Measurements from ENCODE around the gene RAB3IL1.

Gene RAB3IL1

DNA sequence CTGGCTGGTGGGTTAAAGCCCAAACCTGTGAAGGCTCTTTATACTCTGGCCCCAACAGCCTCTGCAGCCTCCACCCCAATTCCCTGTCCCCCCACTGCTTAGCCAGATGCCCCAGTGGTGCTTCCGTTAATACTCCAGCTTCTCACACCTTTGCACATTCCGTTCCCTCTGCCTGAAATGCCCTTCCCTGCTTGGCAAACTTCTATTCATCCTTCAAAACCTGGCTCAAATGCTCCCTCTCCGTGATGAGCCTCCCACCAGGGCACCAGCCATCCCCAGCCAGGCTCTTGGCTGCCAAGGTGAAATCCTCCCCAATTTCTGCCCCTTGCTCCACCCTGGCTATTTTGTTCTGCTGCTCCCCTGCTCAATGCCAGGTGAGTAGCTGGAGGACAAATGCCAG is 13.5 kb downstream of the RAB3IL1 start:
- no peak for DNase-seq

DNA sequence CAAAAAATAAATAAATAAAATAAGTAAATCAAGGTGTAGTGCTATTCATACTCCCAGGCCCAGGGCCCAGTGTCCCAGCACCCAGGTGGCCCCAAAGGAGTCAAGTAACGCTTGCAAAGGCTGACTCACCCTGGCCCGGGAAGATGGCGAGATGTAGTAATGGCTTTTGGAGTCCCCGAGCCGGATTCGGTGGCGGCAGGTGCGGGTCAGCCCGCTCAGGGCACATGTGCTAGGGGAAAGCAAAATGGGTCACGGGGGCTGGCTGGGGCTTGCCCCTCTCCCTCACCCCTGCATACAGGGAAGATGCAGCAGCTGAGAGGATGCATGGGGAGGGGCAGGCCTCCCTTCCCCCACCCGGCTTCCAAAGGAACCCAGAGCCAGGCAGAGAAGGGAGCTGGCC is 15.1 kb downstream of the RAB3IL1 start:
- no peak for DNase-seq

DNA sequence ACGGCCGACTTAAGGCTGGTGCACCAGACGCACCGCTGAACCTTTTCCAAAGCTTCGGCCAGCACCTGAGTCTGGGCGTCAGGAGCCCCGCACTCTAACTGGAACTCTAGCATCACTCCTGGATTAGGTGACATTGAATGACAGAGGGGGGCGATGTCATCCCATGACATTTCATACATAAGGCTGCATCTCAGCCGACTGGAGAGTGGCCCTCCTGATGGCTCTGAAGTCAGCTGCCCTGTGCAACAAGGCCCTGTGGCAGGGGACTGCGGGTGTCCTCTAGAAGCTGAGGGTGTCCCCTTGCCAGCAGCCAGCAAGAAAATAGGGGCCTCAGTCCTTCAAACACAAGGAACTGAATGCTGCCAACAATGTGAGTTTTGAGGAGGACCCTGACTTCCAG is 16.0 kb downstream of the RAB3IL1 start:
- DNase-seq: no peak

DNA sequence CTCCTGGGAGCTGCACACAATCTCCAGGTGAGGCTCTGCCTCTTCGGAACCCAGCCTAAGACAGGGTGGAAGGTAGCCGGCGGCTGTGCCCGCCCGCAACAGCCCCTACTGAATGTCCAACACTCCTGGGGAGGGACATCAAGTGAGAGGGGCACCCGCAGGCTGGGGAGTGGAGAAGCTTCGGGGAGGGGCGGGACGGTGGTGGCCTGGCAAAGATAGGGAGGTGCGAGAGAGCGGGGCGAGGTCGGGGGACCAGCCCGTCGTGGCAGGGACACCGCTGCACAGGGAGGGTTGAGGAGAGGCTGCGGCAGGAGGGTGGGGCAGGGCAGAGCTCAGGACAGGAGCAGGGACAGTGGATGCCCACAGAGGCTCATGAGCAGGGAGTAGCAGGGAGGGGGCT is 17.1 kb downstream of the RAB3IL1 start:
- DNase-seq: no peak

DNA sequence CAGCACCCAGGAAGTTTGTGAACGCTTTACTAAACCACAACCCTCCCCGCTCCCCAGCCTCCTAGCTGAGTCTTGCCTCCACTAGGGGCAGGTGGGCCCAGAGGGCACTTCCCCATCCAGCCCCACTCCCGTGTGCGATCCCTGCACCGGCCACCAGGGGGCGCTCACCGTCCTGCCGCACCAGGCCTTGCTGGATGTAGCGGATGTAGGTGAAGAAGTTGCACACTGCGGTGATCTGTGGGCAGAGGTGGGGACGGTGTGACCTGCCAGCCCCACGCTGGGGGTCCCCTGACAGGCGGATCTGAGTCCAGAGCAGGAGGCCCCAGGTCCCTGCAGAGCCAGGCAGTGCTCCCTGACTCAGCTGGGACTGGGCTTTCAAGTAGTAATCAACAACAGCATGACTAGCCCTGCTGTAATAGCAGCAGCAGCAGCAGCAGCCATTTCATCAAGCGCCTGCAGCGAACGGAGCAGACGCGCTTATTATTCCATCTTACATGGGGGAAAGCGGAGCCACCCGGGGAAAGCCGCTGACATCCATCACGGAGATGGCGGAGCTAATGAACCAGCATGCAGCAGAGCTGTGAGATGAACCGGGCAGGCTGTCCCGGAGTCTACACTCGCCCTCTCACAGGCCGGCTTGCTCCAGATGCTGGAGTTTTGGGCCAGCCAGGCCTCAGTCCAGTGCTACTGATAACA is 18.1 kb downstream of the RAB3IL1 start:
- DNase-seq: peak; percentile 49

DNA sequence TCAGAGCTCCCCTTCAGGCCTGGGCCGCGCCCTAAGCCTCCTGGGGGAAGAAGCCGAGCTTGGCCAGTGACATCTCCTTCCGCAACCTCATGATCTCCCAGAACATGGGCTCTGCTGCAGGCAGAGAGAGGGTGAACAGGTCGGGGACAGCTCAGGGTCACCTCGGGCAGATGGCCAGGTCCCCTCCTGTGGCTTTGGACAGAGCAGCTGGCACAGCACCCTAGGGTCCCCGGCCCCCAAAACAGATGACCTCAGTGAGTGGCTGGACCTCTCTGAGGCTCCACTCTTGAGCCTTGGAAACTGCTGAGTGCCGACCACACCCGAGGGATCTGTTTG is 19.2 kb downstream of the RAB3IL1 start:
- no peak for DNase-seq

DNA sequence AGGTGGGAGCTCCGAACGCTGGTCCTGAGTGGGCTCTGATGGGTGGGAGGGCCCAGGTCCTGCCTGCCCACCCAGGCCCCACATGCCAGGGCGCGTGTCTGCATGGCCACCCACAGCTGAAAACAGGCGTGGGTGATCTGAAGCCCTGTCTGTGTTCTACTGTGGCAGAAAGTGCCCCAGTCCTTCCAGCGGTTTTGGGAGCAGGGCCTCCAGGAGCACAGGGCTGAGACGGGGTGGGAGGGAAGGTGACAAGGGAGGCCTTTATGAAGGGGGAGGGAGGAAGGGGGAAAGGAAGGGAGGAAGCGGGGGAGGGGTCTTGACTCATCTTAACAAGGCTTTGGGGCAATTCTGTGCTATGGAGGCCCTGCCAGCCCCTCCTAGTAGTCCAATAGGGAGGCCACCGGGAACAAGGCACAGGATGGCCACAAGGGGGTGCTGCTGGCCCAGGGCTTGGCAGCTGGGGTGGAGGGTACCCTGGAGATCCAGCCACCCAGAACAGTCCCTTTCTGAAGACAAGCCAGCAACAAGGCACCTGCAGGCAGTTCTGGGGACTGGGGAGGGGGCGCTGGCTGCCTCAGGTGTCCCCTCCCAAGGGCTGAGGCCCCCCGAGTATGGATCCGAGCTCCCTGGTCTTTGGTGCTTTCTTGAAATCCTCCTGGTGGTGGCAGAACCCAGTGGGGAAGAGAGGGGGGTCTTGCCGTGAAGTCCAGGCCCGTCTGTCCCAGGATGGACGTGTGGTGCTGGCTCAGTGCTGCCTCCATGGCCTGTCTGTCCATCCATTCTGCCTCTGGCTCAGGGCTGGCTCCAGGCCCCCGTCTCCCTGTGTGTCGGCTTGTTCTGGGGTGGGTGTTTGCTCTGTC is 19.7 kb downstream of the RAB3IL1 start:
- peak; percentile 14 for DNase-seq

DNA sequence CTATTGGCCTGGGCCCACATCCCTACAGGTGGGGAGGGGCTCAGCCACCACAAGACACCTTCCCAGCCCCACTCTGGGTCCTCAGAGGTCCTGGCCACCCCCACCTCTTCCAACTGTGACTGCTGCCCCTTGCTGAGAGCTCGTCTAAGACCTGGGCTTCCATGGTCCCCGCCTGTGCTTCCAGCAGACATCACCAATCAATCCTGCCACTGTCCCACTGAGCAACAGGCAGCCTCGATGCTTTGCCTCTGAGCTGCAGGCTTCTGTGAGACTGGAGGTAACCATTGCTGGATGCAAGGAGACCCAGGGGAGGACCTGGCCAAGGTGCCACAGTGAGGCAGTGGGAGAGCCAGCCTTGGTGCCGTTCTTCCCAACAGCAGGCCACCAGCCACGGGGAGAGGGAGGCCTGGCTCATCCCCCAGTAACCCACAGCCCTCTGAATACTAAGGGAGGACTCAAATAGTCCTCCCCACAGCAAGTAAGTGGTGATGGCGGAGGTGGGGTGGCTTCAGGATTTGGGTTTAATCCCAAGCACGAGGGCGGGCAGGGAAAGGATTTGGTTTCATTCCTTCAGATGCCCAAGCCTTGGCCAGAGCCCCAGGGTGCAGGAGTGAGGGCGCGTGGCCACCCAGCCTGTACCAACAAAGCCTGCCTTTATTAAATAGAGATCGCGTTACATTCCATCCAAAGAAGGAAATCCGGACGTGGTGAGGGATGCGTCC is 20.5 kb downstream of the RAB3IL1 start:
- DNase-seq: no peak

DNA sequence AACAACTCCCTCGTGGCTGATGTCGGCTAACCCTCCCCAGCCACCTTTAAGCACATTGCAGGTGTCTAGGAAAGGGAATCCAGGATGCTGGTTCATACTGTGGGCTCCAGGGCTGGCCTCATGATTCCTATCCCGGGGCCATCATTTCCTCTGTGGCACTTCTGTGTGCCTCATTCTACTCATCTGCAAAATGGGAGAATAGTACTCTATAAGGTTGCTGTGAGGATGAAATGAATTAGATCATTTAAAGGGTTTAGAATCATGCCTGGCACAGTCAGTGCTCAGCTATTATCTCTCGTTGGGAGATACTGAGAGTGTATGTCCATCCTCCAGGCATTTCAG is 21.7 kb downstream of the RAB3IL1 start:
- no peak for DNase-seq

DNA sequence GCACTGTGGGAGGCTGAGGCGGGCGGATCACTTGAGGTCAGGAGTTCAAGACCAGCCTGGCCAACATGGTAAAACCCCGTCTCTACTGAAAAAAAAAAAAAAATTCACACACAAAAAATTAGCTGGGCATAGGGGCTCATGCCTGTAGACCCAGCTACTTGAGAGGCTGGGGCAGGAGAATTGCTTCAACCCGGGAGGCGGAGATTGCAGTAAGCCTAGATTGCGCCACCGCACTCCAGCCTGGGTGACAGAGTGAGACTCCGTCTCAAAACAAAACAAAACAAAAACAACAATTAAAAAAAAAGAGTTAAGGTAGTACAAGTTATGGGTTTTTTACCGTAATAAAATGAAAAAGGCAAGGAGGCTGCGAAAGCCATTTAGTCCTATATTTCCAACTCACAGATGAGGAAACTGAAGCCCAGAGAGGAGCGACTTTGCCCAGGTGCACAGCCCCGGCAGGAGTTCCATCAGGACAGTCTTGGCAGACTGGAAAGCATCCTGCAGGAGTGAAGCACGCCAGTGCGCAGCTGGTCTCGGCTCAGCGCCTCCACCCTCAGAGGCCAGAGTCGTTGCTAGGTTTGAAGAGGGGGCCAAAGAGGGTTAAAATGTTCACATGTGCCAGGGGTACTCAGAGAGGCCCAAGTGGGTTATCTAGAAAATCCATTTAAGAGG is 22.2 kb downstream of the RAB3IL1 start:
- peak; percentile 38 for DNase-seq

DNA sequence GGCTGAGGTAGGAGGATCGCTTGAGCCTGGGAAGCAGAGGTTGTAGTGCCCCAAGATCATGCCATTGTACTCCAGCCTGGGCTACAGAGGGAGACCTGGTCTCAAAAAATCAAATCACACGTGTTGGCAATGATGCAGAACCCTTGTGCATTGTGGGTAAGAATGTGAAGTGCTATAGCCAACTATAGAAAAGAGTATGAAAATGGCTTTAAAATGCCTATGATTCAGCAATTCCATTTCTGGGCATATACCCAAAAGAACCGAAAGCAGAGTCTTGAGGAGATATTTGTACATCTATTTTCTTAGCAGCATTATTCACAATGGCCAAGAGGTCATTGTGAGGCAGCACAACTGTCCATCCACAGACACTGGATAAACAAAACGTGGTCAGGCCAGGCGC is 23.4 kb downstream of the RAB3IL1 start:
- no peak for DNase-seq

DNA sequence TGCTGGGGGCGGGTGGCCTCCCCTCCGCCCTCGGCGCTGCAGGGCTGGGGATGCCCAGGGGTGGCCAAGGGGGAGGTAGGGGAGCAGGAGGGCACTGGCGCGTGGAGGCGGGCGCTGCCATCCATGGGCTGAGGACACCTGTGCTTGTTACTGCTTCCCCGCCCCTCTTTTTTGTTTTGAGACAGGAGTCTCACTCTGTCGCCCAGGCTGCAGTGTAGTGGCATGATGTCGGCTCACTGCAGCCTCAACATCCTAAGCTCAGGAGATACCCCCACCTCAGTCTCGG is 25.3 kb downstream of the RAB3IL1 start:
- no peak for DNase-seq

DNA sequence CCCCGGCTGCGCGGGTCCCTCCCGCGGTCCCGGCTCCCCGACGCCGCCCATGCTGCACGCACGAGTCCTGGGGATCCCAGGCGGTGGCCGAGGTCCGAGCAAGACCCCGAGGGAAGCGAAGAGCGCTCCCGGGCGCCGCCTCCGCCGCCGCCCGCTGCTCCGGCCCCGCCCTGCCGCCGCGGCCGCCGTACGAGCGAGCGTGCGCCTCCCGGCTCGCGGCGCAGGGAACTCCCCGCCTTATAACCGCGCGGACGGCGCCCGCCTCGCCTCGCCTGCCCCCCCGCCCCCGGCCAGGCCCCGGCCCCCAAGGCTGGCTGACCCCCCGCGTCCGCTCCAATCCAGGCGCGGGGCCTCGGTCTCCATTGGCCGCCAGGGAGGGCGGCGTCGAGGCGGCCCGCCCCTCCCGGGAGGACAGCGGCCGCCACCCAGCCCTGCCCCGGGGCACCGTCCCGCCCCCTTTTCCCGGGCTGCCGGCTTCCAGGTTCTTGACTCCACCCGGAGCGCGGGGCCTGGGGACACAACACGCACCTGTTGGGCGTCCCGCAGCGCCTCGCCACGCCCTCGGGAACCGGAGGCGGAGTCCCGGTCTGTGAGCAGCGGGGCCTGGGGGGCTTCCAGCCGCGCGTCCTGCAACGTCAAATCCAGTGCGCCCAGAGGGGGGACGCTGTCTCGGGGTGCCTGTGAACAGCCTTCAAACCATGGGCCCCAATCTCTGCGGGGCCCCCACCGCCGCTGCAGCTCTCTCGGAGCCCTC is 25.9 kb downstream of the RAB3IL1 start, which contains the start of gene FADS3:
Gene FADS3, minus strand, starts transcription at position 215 of the 754 bp plus-strand sequence. Its CDS starts 164 bp downstream, at position 51.
- peak; percentile 41 for DNase-seq

DNA sequence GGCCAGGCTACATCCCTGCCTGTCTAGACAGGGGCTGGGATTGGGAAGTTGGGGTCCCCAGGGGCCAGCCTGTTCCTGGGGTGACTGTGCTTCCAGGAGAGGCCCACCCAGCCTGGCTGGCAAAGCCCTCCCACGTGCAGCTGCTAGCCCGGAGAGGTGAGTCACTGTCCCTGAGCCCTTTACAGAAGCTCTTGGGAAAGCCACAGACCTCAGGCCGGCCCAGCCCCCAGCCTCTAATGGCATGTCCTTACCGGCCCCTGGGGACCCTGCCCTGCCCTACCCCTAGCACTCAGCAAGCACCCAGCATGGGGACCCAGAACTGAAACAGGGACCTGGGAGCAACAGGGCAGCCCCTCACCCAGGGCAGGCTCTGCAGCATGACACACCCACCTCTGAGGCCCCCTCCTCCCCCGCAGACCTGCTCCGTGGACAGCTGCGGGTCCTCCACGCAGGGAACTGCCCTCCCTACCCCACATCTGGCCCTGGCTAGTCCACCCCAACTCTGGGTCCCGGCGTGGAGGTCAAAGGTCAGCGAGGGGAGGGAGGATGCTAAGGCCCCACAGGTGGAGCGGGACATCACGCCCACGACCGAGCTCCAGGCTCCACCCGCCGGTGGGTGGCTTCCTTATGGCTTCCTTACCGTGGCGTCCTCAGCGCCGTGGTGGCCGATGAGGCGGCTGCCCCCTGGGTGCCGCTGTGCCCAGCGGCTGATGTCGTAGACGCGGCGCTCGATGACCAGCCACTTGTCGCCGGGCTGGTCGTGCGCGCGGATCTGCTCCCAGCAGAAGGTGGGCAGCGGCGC is 26.6 kb downstream of the RAB3IL1 start:
- DNase-seq: peak; percentile 7

DNA sequence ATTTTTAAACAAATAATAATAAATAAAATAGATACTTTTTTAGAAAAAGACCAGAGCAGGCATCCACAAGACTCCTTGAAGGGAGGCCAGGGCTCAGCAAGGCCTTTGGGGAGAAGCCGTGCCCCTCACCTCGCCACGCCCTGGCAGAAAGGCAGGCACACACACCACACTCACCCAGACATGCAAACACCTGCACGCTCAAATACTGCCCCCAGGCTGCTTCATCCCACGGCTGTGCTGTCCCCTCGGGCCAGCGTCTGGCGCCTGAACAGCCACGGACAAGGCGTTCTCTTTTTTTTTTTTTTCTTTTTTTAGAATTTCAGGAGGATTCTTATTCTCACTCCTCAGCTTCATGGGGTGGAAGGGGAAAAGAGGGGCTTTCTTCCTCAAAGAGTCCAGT is 27.5 kb downstream of the RAB3IL1 start:
- DNase-seq: no peak

DNA sequence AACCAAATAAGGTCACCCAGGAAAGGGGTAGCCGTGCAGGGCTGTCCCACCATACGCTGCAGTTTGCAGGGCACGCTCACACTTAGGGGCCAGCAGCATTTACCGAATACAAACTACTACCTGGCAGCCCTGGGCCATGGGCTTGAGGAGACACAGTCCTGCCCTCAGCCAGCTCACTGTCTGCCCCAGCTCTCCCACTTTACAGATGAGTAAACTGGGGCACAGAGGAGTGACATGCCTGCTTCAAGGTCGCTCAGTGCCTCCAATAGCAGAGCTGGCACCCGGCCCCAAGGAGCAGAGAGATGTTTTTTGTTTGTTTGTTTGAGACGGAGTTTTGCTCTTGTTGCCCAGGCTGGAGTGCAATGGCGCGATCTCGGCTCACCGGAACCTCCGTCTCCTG is 28.8 kb downstream of the RAB3IL1 start:
- no peak for DNase-seq

DNA sequence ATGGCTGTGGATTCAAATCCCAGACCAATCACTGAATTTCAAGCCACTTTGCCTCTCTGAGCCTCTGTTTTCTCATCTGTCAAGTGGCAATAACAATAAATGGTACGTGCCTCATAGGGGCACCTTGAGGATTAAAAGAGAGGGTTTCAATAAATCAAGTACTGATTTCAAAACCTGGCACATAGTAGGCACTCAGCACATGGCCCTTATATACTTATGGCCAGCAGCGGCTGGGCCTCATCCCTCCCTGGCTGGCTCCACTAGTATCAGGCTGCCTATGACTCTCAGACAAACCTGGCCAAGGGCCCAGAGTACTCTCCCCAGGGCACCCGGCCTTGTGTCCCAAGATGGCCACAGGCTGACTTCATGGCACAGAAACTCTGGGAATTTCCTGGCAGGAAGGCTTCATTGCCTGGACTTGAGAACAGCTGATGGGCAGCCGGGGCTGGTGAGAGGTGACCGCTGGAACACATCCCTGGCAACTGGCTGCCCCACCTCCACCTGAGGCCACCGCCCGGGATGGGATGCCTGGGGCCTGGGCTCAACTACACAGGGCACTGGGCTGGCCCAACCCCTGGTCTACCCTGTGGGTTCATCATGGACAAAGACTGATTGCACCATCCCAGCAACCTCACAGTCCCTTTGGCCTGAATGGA is 29.4 kb downstream of the RAB3IL1 start:
- no peak for DNase-seq

DNA sequence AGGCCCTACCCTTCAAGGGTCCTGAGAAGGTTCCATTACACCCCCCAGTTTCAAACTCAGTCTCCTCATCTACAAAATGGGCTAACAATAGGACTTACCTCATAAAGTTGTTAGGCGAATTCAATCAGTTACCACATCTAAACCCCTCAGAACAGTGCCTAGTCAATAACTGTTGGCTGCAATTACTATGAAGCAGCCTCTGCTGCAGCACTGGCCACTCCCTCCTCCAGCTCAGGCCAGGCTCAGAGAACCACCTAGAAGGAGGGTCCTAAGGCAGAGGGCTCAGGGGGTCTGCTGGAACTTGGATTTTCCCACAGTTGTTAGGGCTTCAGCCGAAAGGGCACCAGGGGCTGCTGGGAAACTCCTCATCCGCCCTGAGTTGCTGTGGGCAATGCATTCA is 30.7 kb downstream of the RAB3IL1 start:
- DNase-seq: no peak

DNA sequence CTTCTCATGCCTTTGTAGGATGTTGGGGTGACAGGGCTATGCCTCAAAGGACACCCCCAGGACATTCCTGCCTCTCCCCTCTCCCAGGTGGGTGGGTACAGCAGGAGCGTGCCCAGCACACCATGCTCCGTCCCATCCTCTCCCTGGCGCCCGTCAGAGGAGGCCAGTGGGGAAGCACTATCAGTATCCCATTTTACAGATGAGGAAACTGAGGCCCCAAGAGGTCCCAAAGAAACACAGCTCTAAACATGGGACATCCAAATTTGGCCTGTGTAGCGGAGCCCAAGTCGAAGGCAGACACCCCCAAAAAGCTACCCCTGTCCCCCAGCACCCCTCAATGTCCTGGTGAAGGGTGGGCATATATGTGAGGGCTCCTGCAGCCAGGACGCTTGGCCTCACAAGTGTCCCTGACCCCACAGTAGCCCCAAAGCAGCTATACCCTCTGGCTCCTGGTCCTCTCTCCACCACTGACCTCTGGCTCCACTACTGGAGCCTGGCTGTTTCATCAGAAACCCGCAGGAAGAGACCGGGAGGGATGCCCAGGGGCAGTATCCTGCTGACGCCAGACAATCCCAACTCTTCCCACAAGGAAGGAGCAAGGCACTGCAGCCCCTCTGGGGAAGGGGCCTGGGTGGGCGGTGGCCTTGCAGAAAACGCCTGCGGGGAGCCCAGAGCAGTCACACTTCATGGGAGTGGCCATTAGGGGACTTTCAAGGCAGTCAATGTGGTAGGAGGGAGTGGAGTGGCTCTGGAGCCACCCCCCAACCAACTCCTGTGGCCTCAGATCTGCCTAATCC is 31.4 kb downstream of the RAB3IL1 start:
- no peak for DNase-seq

DNA sequence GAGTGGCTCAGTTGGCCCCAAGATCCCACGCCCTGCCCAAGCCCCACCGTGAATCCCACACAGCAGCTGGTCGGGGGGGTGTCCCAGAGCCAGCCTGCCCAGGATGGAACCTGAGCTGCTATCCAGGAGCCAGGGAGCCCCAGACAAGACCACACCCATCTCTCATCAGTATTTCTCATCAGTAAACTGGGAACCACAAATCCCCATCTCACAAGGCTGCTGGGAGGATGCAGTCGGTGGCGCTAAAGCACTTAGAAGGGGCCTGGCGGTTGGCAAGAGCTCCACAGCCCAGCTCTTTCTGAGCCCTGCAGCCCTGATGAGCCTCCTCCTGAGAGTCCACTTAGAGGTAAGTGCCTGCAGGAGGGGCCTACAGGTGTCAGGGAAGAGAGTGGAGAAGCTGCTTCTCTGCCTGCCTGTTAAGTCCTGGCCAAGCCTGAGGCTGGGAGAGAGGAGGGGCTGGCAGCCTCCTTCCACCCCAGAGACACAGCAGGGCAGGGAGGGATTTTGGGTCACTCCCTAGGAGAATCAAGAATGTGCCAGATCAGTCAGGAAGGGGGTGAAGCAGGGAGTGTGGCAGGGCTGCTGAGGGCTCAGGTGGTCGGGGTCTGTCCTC is 32.1 kb downstream of the RAB3IL1 start:
- peak; percentile 87 for DNase-seq

Data from DMS79 treated with DMSO at 0.1 percent for 48 hours (cell line).